ENCODE measurements around the gene PERM1. TPM values are rescaled to one million over a fixed set of nuclear protein-coding genes. Genes with fewer than 3 reads are reported as not detected.

Gene PERM1
- total and polyA plus RNA-seq, 2 of the 13 experiments (the other 11 are each of a cell fraction or from before 2014, with no cell fraction given): 0.04 to 0.29 TPM

GRCh38 chr1:941588-942383 is 40.1 kb downstream of the PERM1 start (continued):
- TF ChIP-seq THAP9 (CRISPR knock-in tag; IDR thresholded peaks at IDR 0.05; ENCODE audit: borderline replicate concordance) (no peak), CC2D1A (CRISPR knock-in tag; IDR thresholded peaks at IDR 0.05) (no peak), ZNF713 (CRISPR knock-in tag; IDR thresholded peaks at IDR 0.05) (no peak), CENPBD1 (CRISPR knock-in tag; IDR thresholded peaks at IDR 0.05; ENCODE audit: borderline replicate concordance, low read depth) (no peak), ZNF777 (CRISPR knock-in tag; IDR thresholded peaks at IDR 0.05) (0 out of 2 replicates have a peak, but pooled peaks have one; percentile 32), MLLT10 (CRISPR knock-in tag; IDR thresholded peaks at IDR 0.05) (no peak), RNF219 (CRISPR knock-in tag; IDR thresholded peaks at IDR 0.05) (no peak), ZBTB26 (CRISPR knock-in tag; IDR thresholded peaks at IDR 0.05; ENCODE audit: borderline replicate concordance) (no peak)
